Measurements from ENCODE around the gene TMSB15B.

GRCh38 chrX:103954259-103954658, 8.2 kb upstream of the TMSB15B start:
- TF ChIP-seq, protein P1, sequence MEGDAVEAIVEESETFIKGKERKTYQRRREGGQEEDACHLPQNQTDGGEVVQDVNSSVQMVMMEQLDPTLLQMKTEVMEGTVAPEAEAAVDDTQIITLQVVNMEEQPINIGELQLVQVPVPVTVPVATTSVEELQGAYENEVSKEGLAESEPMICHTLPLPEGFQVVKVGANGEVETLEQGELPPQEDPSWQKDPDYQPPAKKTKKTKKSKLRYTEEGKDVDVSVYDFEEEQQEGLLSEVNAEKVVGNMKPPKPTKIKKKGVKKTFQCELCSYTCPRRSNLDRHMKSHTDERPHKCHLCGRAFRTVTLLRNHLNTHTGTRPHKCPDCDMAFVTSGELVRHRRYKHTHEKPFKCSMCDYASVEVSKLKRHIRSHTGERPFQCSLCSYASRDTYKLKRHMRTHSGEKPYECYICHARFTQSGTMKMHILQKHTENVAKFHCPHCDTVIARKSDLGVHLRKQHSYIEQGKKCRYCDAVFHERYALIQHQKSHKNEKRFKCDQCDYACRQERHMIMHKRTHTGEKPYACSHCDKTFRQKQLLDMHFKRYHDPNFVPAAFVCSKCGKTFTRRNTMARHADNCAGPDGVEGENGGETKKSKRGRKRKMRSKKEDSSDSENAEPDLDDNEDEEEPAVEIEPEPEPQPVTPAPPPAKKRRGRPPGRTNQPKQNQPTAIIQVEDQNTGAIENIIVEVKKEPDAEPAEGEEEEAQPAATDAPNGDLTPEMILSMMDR (IDR thresholded peaks at IDR 0.05 in 2 of 3, conservative IDR thresholded peaks at IDR 0.05 in 1 of 3; ENCODE audit: borderline replicate concordance in 1 of 3, insufficient read depth in 1 of 3, low read depth in 2 of 3, low read length in 2 of 3), result no peak
- TF ChIP-seq, protein P2, sequence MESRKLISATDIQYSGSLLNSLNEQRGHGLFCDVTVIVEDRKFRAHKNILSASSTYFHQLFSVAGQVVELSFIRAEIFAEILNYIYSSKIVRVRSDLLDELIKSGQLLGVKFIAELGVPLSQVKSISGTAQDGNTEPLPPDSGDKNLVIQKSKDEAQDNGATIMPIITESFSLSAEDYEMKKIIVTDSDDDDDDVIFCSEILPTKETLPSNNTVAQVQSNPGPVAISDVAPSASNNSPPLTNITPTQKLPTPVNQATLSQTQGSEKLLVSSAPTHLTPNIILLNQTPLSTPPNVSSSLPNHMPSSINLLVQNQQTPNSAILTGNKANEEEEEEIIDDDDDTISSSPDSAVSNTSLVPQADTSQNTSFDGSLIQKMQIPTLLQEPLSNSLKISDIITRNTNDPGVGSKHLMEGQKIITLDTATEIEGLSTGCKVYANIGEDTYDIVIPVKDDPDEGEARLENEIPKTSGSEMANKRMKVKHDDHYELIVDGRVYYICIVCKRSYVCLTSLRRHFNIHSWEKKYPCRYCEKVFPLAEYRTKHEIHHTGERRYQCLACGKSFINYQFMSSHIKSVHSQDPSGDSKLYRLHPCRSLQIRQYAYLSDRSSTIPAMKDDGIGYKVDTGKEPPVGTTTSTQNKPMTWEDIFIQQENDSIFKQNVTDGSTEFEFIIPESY (IDR thresholded peaks at IDR 0.05; ENCODE audit: extremely low read depth, insufficient replicate concordance, low read length), result no peak
- TF ChIP-seq RAD21 (IDR thresholded peaks at IDR 0.05; ENCODE audit: low read depth) (no peak), ELF1 (IDR thresholded peaks at IDR 0.05; ENCODE audit: borderline replicate concordance, low read depth) (no peak), CBX3 (IDR thresholded peaks at IDR 0.05; ENCODE audit: low read depth) (no peak), CEBPB (IDR thresholded peaks at IDR 0.05; ENCODE audit: low read depth) (no peak), POLR2AphosphoS5 (IDR thresholded peaks at IDR 0.05; ENCODE audit: low read depth, low read length) (no peak)
- TF ChIP-seq, protein P3, sequence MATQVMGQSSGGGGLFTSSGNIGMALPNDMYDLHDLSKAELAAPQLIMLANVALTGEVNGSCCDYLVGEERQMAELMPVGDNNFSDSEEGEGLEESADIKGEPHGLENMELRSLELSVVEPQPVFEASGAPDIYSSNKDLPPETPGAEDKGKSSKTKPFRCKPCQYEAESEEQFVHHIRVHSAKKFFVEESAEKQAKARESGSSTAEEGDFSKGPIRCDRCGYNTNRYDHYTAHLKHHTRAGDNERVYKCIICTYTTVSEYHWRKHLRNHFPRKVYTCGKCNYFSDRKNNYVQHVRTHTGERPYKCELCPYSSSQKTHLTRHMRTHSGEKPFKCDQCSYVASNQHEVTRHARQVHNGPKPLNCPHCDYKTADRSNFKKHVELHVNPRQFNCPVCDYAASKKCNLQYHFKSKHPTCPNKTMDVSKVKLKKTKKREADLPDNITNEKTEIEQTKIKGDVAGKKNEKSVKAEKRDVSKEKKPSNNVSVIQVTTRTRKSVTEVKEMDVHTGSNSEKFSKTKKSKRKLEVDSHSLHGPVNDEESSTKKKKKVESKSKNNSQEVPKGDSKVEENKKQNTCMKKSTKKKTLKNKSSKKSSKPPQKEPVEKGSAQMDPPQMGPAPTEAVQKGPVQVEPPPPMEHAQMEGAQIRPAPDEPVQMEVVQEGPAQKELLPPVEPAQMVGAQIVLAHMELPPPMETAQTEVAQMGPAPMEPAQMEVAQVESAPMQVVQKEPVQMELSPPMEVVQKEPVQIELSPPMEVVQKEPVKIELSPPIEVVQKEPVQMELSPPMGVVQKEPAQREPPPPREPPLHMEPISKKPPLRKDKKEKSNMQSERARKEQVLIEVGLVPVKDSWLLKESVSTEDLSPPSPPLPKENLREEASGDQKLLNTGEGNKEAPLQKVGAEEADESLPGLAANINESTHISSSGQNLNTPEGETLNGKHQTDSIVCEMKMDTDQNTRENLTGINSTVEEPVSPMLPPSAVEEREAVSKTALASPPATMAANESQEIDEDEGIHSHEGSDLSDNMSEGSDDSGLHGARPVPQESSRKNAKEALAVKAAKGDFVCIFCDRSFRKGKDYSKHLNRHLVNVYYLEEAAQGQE (IDR thresholded peaks at IDR 0.05; ENCODE audit: low read depth), result no peak
- TF ChIP-seq, protein P4, sequence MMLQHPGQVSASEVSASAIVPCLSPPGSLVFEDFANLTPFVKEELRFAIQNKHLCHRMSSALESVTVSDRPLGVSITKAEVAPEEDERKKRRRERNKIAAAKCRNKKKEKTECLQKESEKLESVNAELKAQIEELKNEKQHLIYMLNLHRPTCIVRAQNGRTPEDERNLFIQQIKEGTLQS (IDR thresholded peaks at IDR 0.05), result no peak

Measured in HCT116 (cell line).